Activated naive CD4-positive, alpha-beta T cell treated with anti-CD3 and anti-CD28 coated beads, Interleukin-2, amount 50 U/mL, for 72 hours (primary cell): ENCODE data around the gene CCDC74B. TPM values are rescaled to one million over a fixed set of nuclear protein-coding genes. Genes with fewer than 3 reads are reported as not detected.
"Not testable (repeated sequence)": the region's sequence is repeated elsewhere in the genome, so short reads cannot be mapped to it uniquely, and the experiment has no call there.

Experiments
- ATAC-seq, 2 donors: fragments of 150-1000 bp; cut with Tn5 transposase; 2 replicates each; pipeline ENCODE4 v1.10.0; 2021; ENCODE audit warnings: mild to moderate bottlenecking in 2 of 2, moderate library complexity in 2 of 2
- DNase-seq, 2 donors: peaks; one replicate each; pipeline ENCODE4 v3.0.0; 2021 to 2022; ENCODE audit warnings: low spot score in 2 of 2
- H3K27ac Mint-ChIP-seq, 2 donors: one replicate each; pipeline ENCODE4 v1.8.0; 2022; ENCODE audit warnings: mild to moderate bottlenecking in 2 of 2, mixed read lengths in 2 of 2
- H3K36me3 Mint-ChIP-seq, 2 donors: one replicate each; pipeline ENCODE4 v1.8.0; 2022; ENCODE audit warnings: mixed read lengths in 2 of 2
- H3K9me3 Mint-ChIP-seq, 2 donors: one replicate each; pipeline ENCODE4 v1.8.0; 2022; ENCODE audit warnings: mixed read lengths in 2 of 2
- total RNA-seq, 2 donors: library from RNA; stranded (reverse); gene quantifications; one replicate each; pipeline ENCODE4 v1.2.3, GENCODE V29; 2022

The CCDC74B gene
- total RNA-seq, 2 donors from 2014 or later = 1.7 to 2.8 TPM

DNA sequence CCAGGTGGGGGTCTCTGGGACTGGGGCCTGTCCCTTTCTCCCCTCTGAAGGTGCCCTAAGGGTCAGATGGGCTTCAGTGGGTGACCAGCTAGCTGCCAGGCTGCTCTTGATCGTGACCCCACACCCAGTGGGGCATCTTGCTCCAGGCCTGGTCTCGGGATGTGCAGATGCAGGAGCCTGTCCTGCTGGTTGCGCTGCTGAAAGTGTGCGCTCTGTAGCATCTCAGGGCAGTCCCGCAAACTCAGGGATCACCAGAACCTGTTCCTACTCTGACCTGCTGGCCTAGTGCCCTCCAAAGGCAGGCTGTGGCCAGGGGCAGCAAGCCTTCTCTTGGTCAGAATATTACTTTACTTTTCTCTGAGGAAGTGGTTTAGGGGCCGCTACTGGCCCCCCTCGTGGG, 4.4 kb downstream of the CCDC74B start:
- not testable (repeated sequence) for ATAC-seq, DNase-seq, H3K36me3 Mint-ChIP-seq, H3K9me3 Mint-ChIP-seq, H3K27ac Mint-ChIP-seq

DNA sequence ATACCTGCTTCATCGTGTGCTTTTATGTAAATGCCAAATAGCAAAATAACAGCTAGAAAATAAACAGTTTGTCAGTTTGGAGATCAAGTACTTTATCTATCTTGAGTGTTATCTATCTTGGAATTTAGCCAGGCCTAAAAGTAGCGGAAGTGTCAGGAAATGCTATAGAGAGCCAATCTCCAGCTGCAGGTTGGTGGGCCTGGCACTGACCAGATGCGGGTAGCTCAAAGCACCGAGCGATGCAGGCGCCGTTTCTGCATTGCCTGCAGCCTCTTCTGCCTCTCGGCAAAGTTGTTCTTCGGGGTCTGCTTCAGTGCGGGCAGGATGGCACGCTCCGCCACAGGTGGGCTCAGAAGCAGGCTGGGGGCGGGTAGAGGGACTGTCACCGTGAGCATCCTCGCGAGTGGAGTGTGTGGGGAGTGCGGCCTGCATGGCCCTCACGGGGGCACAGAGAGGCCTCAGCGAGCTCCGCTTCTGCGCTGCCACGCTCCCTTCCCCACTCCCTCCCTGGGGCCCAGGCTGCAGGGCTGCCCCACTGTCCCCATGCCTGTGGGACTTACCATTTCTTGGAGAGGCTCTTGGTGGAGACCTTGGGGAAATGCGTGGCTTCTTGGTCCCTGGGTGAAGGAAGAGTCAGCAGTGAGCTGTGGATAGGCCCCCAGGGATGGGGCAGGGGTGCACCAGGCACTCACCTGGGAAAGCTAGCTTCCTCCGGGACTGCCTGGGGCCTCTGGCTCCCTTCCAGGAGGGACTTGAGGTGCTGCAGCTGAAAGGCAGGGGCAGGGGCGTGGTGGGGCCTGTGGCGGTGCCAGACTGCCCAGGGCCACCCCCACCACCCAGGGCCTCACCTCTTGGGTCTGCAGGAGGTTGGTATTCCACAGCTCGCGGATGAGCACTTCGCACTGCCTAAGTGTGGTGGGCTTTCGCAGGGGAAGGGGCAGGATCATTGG, 5.3 kb downstream of the CCDC74B start:
- H3K9me3 Mint-ChIP-seq, H3K36me3 Mint-ChIP-seq, ATAC-seq, DNase-seq, H3K27ac Mint-ChIP-seq: not testable (repeated sequence)

DNA sequence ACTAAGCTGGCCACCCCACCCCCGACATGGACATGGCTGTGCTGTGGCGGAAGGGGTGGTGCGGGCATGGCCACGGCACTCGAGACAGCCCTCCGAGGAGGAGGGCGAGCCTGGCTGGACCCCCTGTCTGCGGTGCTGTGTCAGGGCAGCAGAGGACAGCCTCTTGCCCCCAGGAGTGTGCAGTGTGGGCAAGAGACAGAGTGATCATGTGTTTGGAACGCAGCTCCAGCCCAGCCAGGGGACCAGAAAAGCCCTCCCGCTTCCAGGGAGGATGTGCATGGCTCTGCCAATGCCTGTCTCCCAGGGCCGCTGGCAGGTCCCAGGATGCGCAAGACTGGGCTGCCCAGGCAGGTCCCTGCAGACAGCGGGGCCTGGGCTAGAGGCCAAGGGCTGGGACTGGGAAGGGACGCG, 6.1 kb downstream of the CCDC74B start:
- not testable (repeated sequence) for H3K36me3 Mint-ChIP-seq, ATAC-seq, H3K27ac Mint-ChIP-seq, H3K9me3 Mint-ChIP-seq, DNase-seq

DNA sequence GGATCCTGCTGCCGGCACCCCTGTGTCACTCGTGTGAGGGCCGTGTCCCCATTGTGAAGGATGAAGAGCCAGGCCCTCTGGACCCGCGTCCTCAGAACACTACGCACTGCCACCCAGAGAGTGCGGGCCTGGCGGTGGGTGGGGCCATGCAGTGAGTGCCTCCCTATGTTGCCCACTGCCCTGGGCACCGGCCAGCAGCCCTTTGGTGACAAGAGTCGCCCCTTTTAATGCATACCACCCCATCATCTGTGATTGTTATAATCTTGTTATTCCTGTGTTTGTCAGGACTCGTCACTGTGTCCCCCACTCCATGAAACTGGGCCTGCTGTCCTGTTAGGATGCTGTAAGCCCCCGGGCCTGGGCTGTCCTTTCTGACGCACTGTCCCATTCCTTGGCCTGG, 6.6 kb downstream of the CCDC74B start:
- H3K9me3 Mint-ChIP-seq, H3K27ac Mint-ChIP-seq, H3K36me3 Mint-ChIP-seq, ATAC-seq, DNase-seq: not testable (repeated sequence)

DNA sequence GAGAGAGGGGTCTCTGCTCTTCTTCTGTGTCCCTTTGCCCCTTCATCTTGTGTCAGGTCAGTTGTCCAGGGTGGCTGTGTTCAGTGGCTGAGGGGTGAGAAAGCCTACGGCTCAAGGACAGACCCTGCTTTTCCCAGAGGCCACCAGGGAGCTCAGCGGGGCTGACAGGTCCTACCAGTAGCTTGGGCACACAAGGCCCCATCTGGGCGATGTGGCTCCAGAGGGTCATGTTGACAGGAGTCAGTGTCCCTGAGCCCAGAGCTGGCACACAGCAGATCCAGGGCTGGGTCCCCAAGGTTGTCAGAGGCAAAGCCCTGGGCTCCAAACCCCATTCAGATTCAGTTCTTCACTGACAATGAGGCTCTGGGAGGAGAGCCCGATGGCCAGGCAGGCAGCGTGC, 7.8 kb downstream of the CCDC74B start:
- not testable (repeated sequence) for ATAC-seq, H3K9me3 Mint-ChIP-seq, H3K27ac Mint-ChIP-seq

DNA sequence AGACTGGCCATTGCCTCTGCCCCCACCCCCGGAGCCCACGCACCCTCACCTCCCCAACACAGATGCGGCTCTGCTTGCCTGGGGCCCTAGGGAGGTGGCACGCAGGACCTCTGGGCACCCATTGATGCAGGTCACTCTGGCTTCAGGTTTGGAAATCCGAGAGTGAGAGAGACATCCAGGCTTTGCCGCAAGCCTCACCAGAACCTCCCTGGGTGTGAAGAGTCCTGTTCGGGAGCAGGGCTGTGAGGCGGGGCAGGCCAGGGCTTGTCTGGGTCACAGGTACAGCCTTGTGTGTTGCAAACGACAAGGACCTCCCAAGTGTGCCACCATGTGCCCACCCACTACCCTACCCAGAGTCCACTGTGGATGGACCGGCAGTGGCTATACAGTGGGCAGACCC, 8.4 kb downstream of the CCDC74B start:
- not testable (repeated sequence) for H3K27ac Mint-ChIP-seq, H3K9me3 Mint-ChIP-seq, ATAC-seq, H3K36me3 Mint-ChIP-seq, DNase-seq

More for the DNA sequence above, 7.8 kb downstream of the CCDC74B start:
- DNase-seq, H3K36me3 Mint-ChIP-seq: not testable (repeated sequence)

DNA sequence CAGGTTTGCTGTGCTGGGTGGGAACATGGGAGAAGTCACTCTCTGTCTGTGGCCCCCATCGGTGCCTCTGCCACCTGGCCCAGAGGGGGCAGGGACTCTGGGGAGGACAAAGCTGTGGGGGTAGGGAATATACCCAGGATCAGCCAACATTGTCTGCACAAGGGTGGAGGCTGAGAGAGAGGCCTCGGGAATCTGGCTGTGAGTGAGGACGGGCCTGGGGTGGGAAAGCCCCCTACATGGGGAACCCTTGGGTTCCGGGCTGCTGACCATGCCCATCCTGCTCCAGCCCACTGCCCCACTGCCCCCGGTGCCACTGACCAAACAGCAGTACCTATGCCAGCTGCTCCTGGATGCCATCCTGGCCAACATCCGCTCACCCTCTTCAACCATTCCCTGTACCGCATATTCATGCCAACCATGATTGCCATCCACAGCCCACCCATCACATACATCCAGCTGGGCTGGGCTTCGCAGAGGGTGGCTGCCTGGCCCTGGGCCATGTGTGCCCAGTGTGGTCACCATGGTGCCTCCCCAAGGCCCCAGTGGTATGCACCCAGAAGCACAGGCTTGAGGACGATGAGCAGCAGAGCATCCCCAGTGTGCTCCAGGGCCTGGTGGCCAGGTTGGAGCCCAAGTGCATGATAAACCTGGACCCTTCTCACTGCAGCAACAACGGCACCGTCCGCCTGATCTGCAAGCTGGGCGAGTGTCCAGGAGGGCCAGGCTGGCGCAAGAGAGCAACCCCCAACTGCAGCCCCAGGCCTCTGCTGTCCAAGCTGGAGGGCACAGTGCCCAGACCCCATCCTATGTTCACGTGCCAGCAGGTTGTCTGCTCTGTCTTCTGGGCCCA, 9.0 kb downstream of the CCDC74B start:
- DNase-seq = no peak
- no peaks in the 10 kb centered on the region for H3K9me3 Mint-ChIP-seq
- H3K36me3 Mint-ChIP-seq = no peaks in the 10 kb centered on the region
- ATAC-seq = no peak
- no peak overlapping the region for H3K27ac Mint-ChIP-seq

DNA sequence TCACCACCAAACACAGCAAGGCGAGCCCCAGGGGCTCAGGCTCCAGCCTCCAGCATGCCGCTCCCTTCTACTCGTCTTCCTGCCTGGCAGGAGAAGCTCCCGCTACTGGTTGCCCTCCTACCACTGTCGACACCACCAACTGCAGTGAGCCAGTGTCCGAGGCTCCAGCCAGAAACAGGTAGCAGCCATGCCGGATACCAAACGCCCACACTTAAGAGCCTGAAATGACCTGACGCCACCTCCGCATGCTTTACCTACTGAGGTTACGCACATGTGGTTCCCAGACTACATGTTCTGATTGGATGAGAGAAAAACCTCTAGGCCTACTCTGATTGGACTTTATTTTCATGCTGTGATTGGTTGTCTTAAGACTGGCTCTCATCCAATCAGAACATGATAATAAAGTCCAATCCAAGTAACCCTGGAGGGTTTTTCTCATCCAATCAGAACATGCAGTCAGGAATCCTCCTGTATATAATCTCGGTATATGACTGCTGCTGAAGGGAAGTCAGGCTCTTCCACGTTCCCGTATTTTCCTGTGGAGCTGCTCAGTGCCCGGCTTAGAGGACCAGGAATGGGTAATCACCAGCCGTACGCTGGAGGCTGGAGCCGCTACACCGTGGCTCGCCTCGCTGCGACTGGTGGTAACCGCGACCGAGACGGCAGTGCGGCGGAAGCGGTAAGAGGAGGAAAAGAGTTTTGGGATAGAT, 15.6 kb downstream of the CCDC74B start, which contains the start of gene POTEF:
TSS of gene POTEF (minus strand) at position 103 of the 710 bp plus-strand sequence. CDS start 8,707 bp downstream, outside the sequence.
- DNase-seq, H3K36me3 Mint-ChIP-seq, H3K27ac Mint-ChIP-seq, H3K9me3 Mint-ChIP-seq, ATAC-seq: not testable (repeated sequence)

DNA sequence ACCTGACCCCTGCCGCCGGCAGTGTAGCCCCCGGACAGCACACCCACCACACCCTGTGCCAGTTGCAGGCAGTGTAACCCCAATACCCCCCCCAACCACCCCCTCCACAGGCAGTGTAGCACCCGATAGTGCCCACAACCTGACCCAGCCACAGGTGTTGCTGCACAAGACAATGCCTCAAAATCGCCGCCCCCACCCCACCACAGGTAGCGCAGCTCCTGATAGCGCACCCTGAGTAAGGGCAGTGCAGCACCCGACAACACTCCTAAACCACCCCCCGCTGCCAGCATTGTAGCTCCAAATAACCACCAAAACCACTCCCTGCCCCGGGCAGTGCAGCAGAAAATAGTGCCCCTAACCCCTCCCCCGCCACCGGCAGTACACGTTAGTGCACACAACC, 16.4 kb downstream of the CCDC74B start:
- not testable (repeated sequence) for H3K36me3 Mint-ChIP-seq, ATAC-seq, DNase-seq, H3K9me3 Mint-ChIP-seq, H3K27ac Mint-ChIP-seq

DNA sequence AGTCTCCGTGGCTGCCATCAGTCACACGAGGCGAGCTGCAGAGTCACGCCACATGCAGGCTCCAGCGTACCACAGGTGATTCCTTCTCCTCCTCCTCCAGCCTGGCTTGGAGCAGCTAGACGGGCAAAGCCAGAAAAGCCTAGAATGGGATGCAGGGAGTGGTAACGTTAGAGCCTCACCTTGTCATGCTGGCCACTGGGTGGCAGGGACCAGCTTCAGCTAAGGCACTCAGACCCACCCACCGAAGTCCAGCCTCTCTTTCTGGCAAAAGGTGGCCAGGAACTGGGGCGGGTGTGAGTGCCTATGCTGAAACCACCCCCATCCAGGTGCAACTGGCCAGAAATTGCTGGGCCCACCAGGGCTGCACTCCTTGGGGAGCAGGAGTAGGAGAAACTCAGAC, 17.2 kb downstream of the CCDC74B start:
- not testable (repeated sequence) for DNase-seq, ATAC-seq, H3K27ac Mint-ChIP-seq, H3K9me3 Mint-ChIP-seq, H3K36me3 Mint-ChIP-seq

DNA sequence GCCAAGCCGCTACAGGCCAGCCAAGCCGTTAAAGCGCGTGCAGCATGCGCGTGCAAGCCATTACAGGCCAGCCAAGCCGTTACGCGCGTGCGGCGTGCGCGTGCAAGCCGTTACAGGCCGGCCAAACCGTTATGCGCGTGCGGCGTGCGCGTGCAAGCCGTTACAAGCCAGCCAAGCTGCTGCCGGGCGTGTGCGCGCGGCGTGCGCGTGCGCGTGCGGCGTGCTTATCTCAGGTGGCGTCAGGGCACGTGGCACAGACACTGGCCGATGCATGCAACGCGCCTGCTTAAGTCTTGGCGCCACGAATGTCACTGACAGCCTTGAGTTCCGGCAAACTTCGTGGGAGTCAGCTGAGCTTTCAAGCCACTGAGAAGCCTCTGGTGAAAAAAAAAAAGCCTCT, 24.0 kb downstream of the CCDC74B start:
- not testable (repeated sequence) for ATAC-seq, H3K27ac Mint-ChIP-seq, H3K36me3 Mint-ChIP-seq, DNase-seq, H3K9me3 Mint-ChIP-seq

DNA sequence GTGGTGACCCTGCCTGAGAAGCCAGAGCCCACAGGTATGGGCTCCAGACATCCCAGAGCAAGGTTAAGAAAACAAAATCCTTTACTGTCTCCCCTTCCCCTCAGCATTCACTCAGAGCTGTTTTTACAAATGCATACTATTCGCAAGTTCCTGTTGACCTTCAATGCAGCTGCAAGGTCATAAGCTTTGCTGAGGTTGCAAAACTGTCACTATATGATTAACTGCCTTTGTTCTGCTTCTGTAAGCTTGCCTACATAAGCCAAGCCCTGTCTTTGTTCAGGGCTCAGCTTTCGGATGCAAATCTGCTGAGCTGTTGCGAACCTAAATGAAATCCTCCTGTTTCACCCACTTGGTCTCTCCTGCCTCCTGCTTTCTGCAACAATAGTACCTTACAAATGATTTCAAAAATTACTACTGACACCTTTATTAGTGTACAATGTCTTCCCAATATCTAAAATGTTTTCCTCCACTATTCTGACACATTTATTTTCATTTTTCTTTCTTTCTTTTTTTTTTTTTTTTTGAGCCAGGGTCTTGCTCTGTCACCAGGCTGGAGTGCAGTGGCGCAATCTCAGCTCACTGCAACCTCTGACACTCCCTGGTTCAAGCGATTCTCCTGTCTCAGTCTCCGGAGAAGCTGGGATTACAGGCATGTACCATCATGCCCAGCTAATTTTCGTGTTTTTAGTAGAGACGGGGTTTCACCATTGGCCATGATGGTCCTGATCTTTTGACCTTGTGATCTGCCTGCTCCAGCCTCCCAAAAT, 42.1 kb downstream of the CCDC74B start:
- not testable (repeated sequence) for H3K27ac Mint-ChIP-seq, DNase-seq, H3K36me3 Mint-ChIP-seq, H3K9me3 Mint-ChIP-seq, ATAC-seq

Other genes starting within 250 kb of the CCDC74B start
- not detected for gene RAB6C, start 165.4 kb downstream of the CCDC74B start, total RNA-seq
- gene POTEF, start 15.9 kb downstream of the CCDC74B start, total RNA-seq = not detected
- 10 to 100 TPM; 80.4 to 91.7 TPM for gene SMPD4, start 36.5 kb upstream of the CCDC74B start, total RNA-seq
- gene MZT2B, start 37.1 kb upstream of the CCDC74B start, total RNA-seq = 100 to 1,000 TPM; 392 to 450 TPM
- not detected for gene TUBA3E, start 53.3 kb upstream of the CCDC74B start, total RNA-seq
- 100 to 1,000 TPM in 1 of 2 donors, 10 to 100 TPM in 1; 91.0 to 106 TPM for gene IMP4, start 197.8 kb upstream of the CCDC74B start, total RNA-seq
- gene PTPN18, start 210.9 kb upstream of the CCDC74B start, total RNA-seq = 10 to 100 TPM; 28.3 to 62.1 TPM